Upper lobe of right lung (tissue), 1 donor: ENCODE measurements around the gene CEACAM18. TPM values are rescaled to one million over a fixed set of nuclear protein-coding genes. Genes with fewer than 3 reads are reported as not detected.
A peak's percentile ranks its signal among the peaks of the same experiment; 100 is the strongest.

Experiments used
- ATAC-seq: fragments of 200-7000 bp; cut with Tn5 transposase; one replicate; pipeline ENCODE4 v1.9.1; 2020; ENCODE audit warnings: mild to moderate bottlenecking, moderate library complexity
- DNase-seq: peaks from one replicate; pipeline ENCODE4 v3.0.0-alpha.2; 2020
- H3K27ac ChIP-seq: fragments of 200-600 bp; one replicate; pipeline ENCODE4 v1.8.0; 2022
- H3K27me3 ChIP-seq: fragments of 200-600 bp; one replicate; pipeline ENCODE4 v1.8.0; 2022; ENCODE audit warnings: mild to moderate bottlenecking
- H3K36me3 ChIP-seq: fragments of 200-600 bp; one replicate; pipeline ENCODE4 v1.8.0; 2022
- H3K4me1 ChIP-seq: fragments of 200-600 bp; one replicate; pipeline ENCODE4 v1.8.0; 2022
- H3K4me3 ChIP-seq: fragments of 200-600 bp; one replicate; pipeline ENCODE4 v1.8.0; 2022; ENCODE audit warnings: mild to moderate bottlenecking
- H3K9me3 ChIP-seq: fragments of 200-600 bp; one replicate; pipeline ENCODE4 v1.8.0; 2022
- CTCF ChIP-seq: fragments of 200-600 bp; IDR thresholded peaks from one replicate; pipeline ENCODE4 v1.8.0; 2022; ENCODE audit warnings: antibody characterized with exemption
- intact Hi-C: fragments of 100-400 bp; cut with DNase I; formaldehyde crosslinking; loops from one replicate; pipeline ENCODE4 v1.11.0; 2022
- total RNA-seq: library from RNA; stranded (reverse); fragmentation: NEBNext Ultra II Directional; extraction: Animal tissue kit (Norgen Biotek cat#: 25700); gene quantifications from one replicate; pipeline ENCODE4 v1.2.1, GENCODE V29; 2021
- donor health status: DM: no; HTN: yes; CAD: no; lungs with severe emphysema.

CEACAM18 gene
- total RNA-seq, 1 donor from 2014 or later, result not detected

- no peak for DNase-seq
- Histone ChIP-seq H3K27me3 (peaks cover 27% of the 10 kb centered on the region), H3K27ac (no peak overlapping the region), H3K9me3 (no peaks in the 10 kb centered on the region), H3K4me3 (no peak overlapping the region), H3K36me3 (no peaks in the 10 kb centered on the region), H3K4me1 (no peaks in the 10 kb centered on the region)
- no peak for ATAC-seq
- intact Hi-C loops, result no loop called here
- no peak for TF ChIP-seq CTCF
Measured at GRCh38 chr19:51466723-51467122, 11.6 kb upstream of the CEACAM18 start.

- Histone ChIP-seq H3K4me1 (no peaks in the 10 kb centered on the region), H3K4me3 (no peak overlapping the region), H3K27me3 (peaks cover 15% of the 10 kb centered on the region), H3K27ac (no peak overlapping the region), H3K9me3 (no peaks in the 10 kb centered on the region), H3K36me3 (no peaks in the 10 kb centered on the region)
- no peak for TF ChIP-seq CTCF
- intact Hi-C loops, result no loop called here
- peak; percentile 29 for ATAC-seq
- no peak for DNase-seq
Measured at GRCh38 chr19:51467864-51468544, 10.3 kb upstream of the CEACAM18 start.

DNA sequence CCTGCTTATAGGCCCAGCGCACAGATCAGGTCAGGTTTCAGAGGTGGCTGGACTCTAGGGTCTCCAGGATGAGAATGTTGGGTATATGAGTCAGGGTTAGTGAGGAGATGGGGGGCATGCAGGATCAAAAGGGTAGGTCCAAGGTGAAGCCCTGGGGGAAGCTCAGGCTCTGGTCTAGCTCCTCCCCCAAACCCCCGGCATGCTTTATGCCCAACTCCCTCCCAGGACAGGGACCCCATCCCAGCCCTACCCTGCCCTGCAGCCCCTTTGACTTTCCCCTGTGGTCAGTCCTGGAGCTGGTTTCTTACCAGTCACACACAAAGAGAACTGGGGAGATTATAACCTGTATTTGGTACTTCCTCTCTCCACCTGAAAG, 9.8 kb upstream of the CEACAM18 start:
- Histone ChIP-seq H3K27ac (no peak overlapping the region), H3K4me1 (no peaks in the 10 kb centered on the region), H3K36me3 (no peaks in the 10 kb centered on the region), H3K27me3 (peaks cover 20% of the 10 kb centered on the region), H3K9me3 (no peaks in the 10 kb centered on the region), H3K4me3 (no peak overlapping the region)
- no peak for TF ChIP-seq CTCF
- no peak for ATAC-seq
- no peak for DNase-seq
- intact Hi-C loops, result no loop called here

- H3K27me3 ChIP-seq, result peaks cover 26% of the 10 kb centered on the region
- no peaks in the 10 kb centered on the region for H3K9me3 ChIP-seq
- H3K36me3 ChIP-seq, result no peaks in the 10 kb centered on the region
- no peak for DNase-seq
- intact Hi-C loops, result no loop called here
- H3K4me1 ChIP-seq, result no peaks in the 10 kb centered on the region
- H3K27ac ChIP-seq, result no peak overlapping the region
- no peak for TF ChIP-seq CTCF
- no peak for ATAC-seq
- H3K4me3 ChIP-seq, result no peak overlapping the region
Measured at GRCh38 chr19:51469162-51469561, 9.2 kb upstream of the CEACAM18 start.

DNA sequence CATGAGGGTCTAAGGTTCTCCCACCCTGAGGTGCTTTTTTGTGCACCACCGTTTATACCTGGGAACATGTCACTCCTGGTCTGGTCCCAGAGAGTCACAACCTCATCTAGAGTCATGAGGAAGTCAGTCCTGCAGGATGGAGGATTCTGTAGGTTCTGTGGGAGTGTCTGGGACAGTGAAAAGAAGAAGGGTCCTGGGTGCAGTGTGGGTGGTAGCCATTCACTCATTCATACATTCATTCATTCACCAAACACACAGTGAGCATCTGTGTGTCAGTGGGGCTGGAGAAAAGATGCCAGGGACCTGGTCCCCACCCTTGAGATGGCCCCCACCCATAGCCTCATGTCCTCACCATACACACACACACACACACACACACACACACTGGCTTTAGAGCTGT, 8.7 kb upstream of the CEACAM18 start:
- H3K9me3 ChIP-seq, result no peaks in the 10 kb centered on the region
- DNase-seq (no peak), ATAC-seq (no peak)
- H3K27me3 ChIP-seq, result peaks cover 23% of the 10 kb centered on the region
- no peaks in the 10 kb centered on the region for H3K36me3 ChIP-seq
- no peak overlapping the region for H3K4me3 ChIP-seq
- H3K27ac ChIP-seq, result no peak overlapping the region
- intact Hi-C loops, result no loop called here
- H3K4me1 ChIP-seq, result no peaks in the 10 kb centered on the region
- no peak for TF ChIP-seq CTCF

DNA sequence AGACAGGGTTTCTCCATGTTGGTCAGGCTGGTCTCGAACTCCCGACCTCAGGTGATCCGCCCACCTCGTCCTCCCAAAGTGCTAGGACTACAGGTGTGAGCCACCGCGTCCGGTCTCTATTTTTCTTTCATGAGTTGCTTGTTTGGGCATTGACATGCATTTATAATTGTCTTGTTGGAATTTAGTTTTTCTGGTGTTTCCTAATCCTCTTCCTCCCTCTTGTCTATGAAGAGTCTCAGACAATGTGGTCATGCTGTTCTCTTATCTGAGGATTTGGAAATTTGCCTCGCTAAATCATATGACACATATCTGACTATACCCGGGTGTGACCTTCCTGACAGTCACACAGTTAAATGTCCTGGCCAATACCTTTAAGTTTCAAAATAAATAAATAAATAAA, 7.4 kb upstream of the CEACAM18 start:
- no peak for TF ChIP-seq CTCF
- DNase-seq (no peak), ATAC-seq (no peak)
- no peak overlapping the region for H3K4me3 ChIP-seq
- H3K4me1 ChIP-seq, result no peaks in the 10 kb centered on the region
- H3K27me3 ChIP-seq, result peaks cover 27% of the 10 kb centered on the region
- H3K36me3 ChIP-seq, result no peaks in the 10 kb centered on the region
- no peak overlapping the region for H3K27ac ChIP-seq
- no peaks in the 10 kb centered on the region for H3K9me3 ChIP-seq
- intact Hi-C loops, result no loop called here
